GM23248 (cell line): ENCODE data around the gene RAPGEFL1. TPM values are rescaled to one million over a fixed set of nuclear protein-coding genes. Genes with fewer than 3 reads are reported as not detected.
"Not testable (repeated sequence)": the region's sequence is repeated elsewhere in the genome, so short reads cannot be mapped to it uniquely, and the experiment has no call there.

ENCODE experiments used
- DNase-seq: peaks from one replicate; pipeline ENCODE4 v3.0.0-alpha.2; 2015
- H2AFZ ChIP-seq: fragments of 200-600 bp; sonication (generic); 2 replicates; pipeline ENCODE4 v1.6.1; 2016; ENCODE audit warnings: antibody characterized with exemption
- H3F3A ChIP-seq: fragments of 200-600 bp; sonication (generic); 2 replicates; pipeline ENCODE4 v1.6.1; 2016; ENCODE audit warnings: mild to moderate bottlenecking, antibody characterized with exemption, mixed run types; ENCODE audit not compliant: insufficient read depth
- H3K27ac ChIP-seq: fragments of 200-600 bp; sonication (generic); 2 replicates; pipeline ENCODE4 v1.5.1; 2016; ENCODE audit warnings: mild to moderate bottlenecking
- H3K27me3 ChIP-seq: fragments of 200-600 bp; sonication (generic); replicated peaks from 2 replicates; pipeline ENCODE4 v1.6.1; 2016; ENCODE audit warnings: mild to moderate bottlenecking; ENCODE audit not compliant: insufficient read depth
- H3K36me3 ChIP-seq: fragments of 200-600 bp; sonication (generic); 2 replicates; pipeline ENCODE4 v1.6.1; 2016; ENCODE audit warnings: low read depth, mild to moderate bottlenecking
- H3K4me1 ChIP-seq: fragments of 200-600 bp; sonication (generic); 2 replicates; pipeline ENCODE4 v1.6.1; 2016; ENCODE audit warnings: mild to moderate bottlenecking; ENCODE audit not compliant: insufficient read depth
- H3K4me2 ChIP-seq: fragments of 200-600 bp; sonication (generic); one replicate; pipeline ENCODE4 v1.6.1; 2016; ENCODE audit warnings: mild to moderate bottlenecking; ENCODE audit not compliant: unreplicated experiment
- H3K4me3 ChIP-seq: fragments of 200-600 bp; sonication (generic); 2 replicates; pipeline ENCODE4 v1.5.1; 2016; ENCODE audit warnings: mild to moderate bottlenecking
- H3K79me2 ChIP-seq: fragments of 200-600 bp; sonication (generic); 2 replicates; pipeline ENCODE4 v1.6.1; 2016; ENCODE audit warnings: mild to moderate bottlenecking; ENCODE audit not compliant: insufficient read depth
- H3K9ac ChIP-seq: fragments of 200-600 bp; sonication (generic); 2 replicates; pipeline ENCODE4 v1.6.1; 2016; ENCODE audit warnings: mild to moderate bottlenecking
- H3K9me2 ChIP-seq: fragments of 200-600 bp; sonication (generic); 2 replicates; pipeline ENCODE4 v1.6.1; 2016; ENCODE audit warnings: mixed run types, mild to moderate bottlenecking, moderate library complexity; ENCODE audit not compliant: insufficient read depth
- H3K9me3 ChIP-seq: fragments of 200-600 bp; sonication (generic); one replicate; pipeline ENCODE4 v1.6.1; 2017; ENCODE audit warnings: low read depth
- H4K20me1 ChIP-seq: fragments of 200-600 bp; sonication (generic); 2 replicates; pipeline ENCODE4 v1.6.0; 2016; ENCODE audit not compliant: insufficient read depth
- EZH2 ChIP-seq: fragments of 200-600 bp; sonication (generic); IDR thresholded peaks from 2 replicates; pipeline ENCODE4 v1.6.1; 2018; ENCODE audit warnings: antibody characterized with exemption, mild to moderate bottlenecking; ENCODE audit not compliant: insufficient read depth, poor library complexity, severe bottlenecking
- EZH2phosphoT487 ChIP-seq: fragments of 200-600 bp; sonication (generic); IDR thresholded peaks from 2 replicates; pipeline ENCODE4 v1.6.1; 2018; ENCODE audit warnings: antibody characterized with exemption, moderate library complexity, mild to moderate bottlenecking, low read depth; ENCODE audit not compliant: insufficient read depth
- WGBS, 2 experiments: methylation state at CpG; one replicate each; pipeline ENCODE4 v1.1.6; 2015 to 2017; ENCODE audit warnings: low lambda C conversion rate in 2 of 2, low coverage in 1 of 2; ENCODE audit errors: missing lambda C conversion rate in 2 of 2; 5-methylcytosine and 5-hydroxymethylcytosine counted together
- in situ Hi-C: fragments of 300-500 bp; cut with MboI; formaldehyde crosslinking; loops from 2 replicates; pipeline ENCODE4 v1.15.0; 2020
- polyA plus RNA-seq: library from polyadenylated mRNA; unstranded; fragments of >200 nt; fragmentation: Nextera tagmentation; extraction: Ambion mirVana; gene quantifications from 2 replicates; pipeline ENCODE4 v1.2.1, GENCODE V29; 2016
- total RNA-seq: library from RNA; depleted of rRNA; stranded (reverse); fragments of >200 nt; shearing (Covaris generic); gene quantifications from 2 replicates; pipeline ENCODE4 v1.2.3, GENCODE V29; 2014

The RAPGEFL1 gene
- total and polyA plus RNA-seq, 2 experiments from 2014 or later = 0.76 to 0.96 TPM

DNA sequence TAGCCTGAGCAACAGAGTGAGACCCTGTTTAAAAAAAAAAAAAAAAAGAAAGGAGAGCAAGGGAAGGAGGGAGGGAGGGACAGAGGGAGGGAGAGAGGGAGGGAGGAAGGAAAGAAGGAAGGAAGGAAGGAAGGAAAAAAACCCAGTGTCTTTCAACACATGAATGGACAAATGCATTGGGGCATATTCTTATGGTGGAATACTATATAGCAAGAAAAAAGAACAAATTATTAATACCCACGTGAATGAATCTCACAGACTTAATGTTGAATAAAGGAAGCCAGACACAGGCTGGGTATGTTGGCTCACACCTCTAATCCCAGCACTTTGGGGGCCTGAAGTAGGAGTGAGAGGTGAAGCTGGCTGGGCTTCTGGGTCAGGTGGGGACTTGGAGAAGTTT, 20.3 kb downstream of the RAPGEFL1 start:
- no peaks in the 10 kb centered on the region for H3K79me2 ChIP-seq
- no peak overlapping the region for H3K4me2 ChIP-seq
- H2AFZ ChIP-seq = no peak overlapping the region
- no peaks in the 10 kb centered on the region for H3K9me3 ChIP-seq
- no peaks in the 10 kb centered on the region for H3K27me3 ChIP-seq
- no peak for TF ChIP-seq EZH2
- TF ChIP-seq EZH2phosphoT487 = no peak
- H3K27ac ChIP-seq = no peak overlapping the region
- no peak overlapping the region for H3K4me3 ChIP-seq
- H3K9me2 ChIP-seq = no peaks in the 10 kb centered on the region
- 42 to 73% methylated on average over 1 of the region's 1 CpG for WGBS, 2 experiments
- no peak for DNase-seq
- H3K4me1 ChIP-seq = no peaks in the 10 kb centered on the region
- no peaks in the 10 kb centered on the region for H3F3A ChIP-seq
- H4K20me1 ChIP-seq = no peaks in the 10 kb centered on the region
- no peaks in the 10 kb centered on the region for H3K36me3 ChIP-seq
- H3K9ac ChIP-seq = no peak overlapping the region
- in situ Hi-C loops = loop anchor here (5.0 kb wide), 1 partner anchor 95 kb away; no protein-coding TSS in a partner anchor

DNA sequence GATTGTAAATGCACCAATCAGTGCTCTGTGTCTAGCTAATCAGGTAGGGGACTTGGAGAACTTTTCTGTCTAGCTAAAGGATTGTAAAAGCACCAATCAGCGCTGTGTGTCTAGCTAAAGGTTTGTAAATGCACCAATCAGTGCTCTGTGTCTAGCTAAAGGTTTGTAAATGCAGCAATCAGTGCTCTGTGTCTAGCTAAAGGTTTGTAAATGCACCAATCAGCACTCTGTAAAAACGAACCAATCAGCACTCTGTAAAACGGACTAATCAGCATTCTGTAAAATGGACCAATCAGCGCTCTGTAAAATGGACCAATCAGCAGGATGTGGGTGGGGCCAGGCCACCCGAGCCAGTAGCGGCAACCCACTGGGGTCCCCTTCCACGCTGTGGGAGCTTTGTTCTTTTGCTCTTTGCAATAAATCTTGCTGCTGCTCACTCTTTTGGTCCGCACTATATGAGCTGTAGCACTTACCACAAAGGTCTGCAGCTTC, 20.7 kb downstream of the RAPGEFL1 start:
- not testable (repeated sequence) for H3K36me3 ChIP-seq, H2AFZ ChIP-seq, H3F3A ChIP-seq, H3K4me3 ChIP-seq, H3K9me3 ChIP-seq, H3K4me2 ChIP-seq, H3K4me1 ChIP-seq, H3K9me2 ChIP-seq, H3K79me2 ChIP-seq, DNase-seq, H3K27ac ChIP-seq, H3K9ac ChIP-seq, H3K27me3 ChIP-seq, H4K20me1 ChIP-seq
- in situ Hi-C loops = loop anchor here (5.0 kb wide), 1 partner anchor 94 kb away; no protein-coding TSS in a partner anchor
- WGBS, 2 experiments = 68 to 70% methylated on average over 8 of the region's 8 CpGs

DNA sequence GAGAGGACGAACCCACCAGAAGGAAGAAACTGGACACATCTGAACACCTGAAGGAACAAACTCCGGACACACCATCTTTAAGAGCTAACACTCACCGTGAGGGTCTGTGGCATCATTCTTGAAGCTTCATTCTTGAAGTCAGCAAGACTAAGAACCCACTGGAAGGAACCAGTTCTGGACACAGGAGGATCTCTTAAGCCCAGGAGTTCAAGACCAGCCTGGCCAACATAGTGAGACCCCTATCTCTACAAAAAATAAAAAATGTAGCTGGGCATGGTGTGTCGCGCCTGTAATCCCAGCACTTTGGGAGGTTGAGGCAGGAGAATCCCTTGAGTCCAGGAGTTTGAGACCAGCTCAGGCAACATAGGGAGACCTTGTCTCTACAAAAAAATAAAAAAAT, 21.3 kb downstream of the RAPGEFL1 start:
- Histone ChIP-seq H3K36me3 (no peaks in the 10 kb centered on the region), H3K9me3 (no peaks in the 10 kb centered on the region), H4K20me1 (no peaks in the 10 kb centered on the region), H3K4me1 (no peaks in the 10 kb centered on the region), H3K4me2 (no peak overlapping the region), H2AFZ (no peak overlapping the region), H3K79me2 (no peaks in the 10 kb centered on the region), H3K9ac (no peak overlapping the region), H3K27me3 (no peaks in the 10 kb centered on the region), H3K4me3 (no peak overlapping the region), H3K9me2 (no peaks in the 10 kb centered on the region), H3K27ac (no peak overlapping the region), H3F3A (no peaks in the 10 kb centered on the region)
- no peak for DNase-seq
- no peak for TF ChIP-seq EZH2phosphoT487
- no peak for TF ChIP-seq EZH2
- WGBS, 2 experiments = 80% methylated on average over 5 of the region's 5 CpGs
- in situ Hi-C loops = loop anchor here (5.0 kb wide), 1 partner anchor 94 kb away; no protein-coding TSS in a partner anchor

DNA sequence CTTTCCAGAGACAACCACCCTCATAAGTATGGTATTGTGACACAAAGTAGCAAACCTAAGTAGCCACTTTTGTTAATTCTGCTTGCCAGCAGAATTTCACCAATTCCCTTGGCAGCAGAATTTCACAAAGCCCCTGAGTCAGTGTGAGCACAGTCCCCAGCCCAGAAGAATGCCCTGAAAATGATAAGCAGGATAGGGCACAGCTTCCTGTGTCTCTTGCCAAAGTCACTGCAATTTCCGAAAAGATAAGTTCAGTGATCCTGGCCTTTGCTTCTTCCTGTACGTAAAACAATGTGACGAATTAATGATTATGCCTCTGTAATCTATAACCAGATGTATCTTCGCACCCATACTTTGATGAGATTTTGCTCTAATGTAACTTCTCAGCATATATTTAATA, 25.9 kb downstream of the RAPGEFL1 start:
- no peaks in the 10 kb centered on the region for H3K9me2 ChIP-seq
- DNase-seq = no peak
- H2AFZ ChIP-seq = no peak overlapping the region
- 93 to 94% methylated on average over 4 of the region's 4 CpGs for WGBS, 2 experiments
- H3K79me2 ChIP-seq = no peaks in the 10 kb centered on the region
- H3K4me3 ChIP-seq = no peak overlapping the region
- in situ Hi-C loops = no loop called here
- no peak overlapping the region for H3K4me2 ChIP-seq
- TF ChIP-seq EZH2 (no peak), EZH2phosphoT487 (no peak)
- H3K4me1 ChIP-seq = no peaks in the 10 kb centered on the region
- no peaks in the 10 kb centered on the region for H3F3A ChIP-seq
- no peak overlapping the region for H3K27ac ChIP-seq
- no peak overlapping the region for H3K9ac ChIP-seq
- no peaks in the 10 kb centered on the region for H4K20me1 ChIP-seq
- no peaks in the 10 kb centered on the region for H3K36me3 ChIP-seq
- no peaks in the 10 kb centered on the region for H3K27me3 ChIP-seq
- H3K9me3 ChIP-seq = no peaks in the 10 kb centered on the region

DNA sequence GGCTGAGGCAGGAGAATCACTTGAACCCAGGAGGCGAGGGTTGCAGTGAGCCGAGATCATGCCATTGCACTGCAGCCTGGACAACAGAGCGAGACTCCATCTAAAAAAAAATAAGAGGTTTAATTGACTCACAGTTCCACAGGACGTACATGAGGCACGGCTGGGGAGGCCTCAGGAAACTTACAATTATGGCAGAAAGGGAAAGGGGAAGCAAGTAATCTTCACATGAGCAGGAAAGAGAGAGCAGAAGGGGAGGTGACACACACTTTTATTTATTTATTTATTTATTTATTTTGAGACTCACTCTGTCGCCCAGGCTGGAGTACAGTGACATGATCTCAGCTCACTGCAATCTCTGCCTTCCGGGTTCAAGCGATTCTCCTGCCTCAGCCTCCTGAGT, 28.9 kb downstream of the RAPGEFL1 start:
- WGBS, 2 experiments = 86 to 92% methylated on average over 8 of the region's 8 CpGs
- H2AFZ ChIP-seq, H3K4me3 ChIP-seq, H3K79me2 ChIP-seq, H3K4me2 ChIP-seq, H3K9me3 ChIP-seq, H3K27me3 ChIP-seq, H3K27ac ChIP-seq, H3K9me2 ChIP-seq, H4K20me1 ChIP-seq, H3K9ac ChIP-seq, H3K36me3 ChIP-seq, in situ Hi-C loops, DNase-seq: not testable (repeated sequence)
- H3F3A ChIP-seq = peaks cover 11% of the 10 kb centered on the region
- peaks cover 12% of the 10 kb centered on the region for H3K4me1 ChIP-seq
